H1 (cell line): ENCODE measurements around the gene STARD7. TPM values are rescaled to one million over a fixed set of nuclear protein-coding genes. Genes with fewer than 3 reads are reported as not detected.

ENCODE experiments used
- CTCF ChIA-PET: fragments of 300-600 bp; sonication (Branson Sonifier 250); formaldehyde crosslinking; loops from one replicate; lab custom pipeline; 2021; ENCODE audit not compliant: partially characterized antibody; lab: Charles Lee
- POLR2A ChIA-PET: fragments of 300-600 bp; sonication (Branson Sonifier 250); formaldehyde crosslinking; loops from one replicate; lab custom pipeline; 2021; ENCODE audit warnings: inconsistent platforms; ENCODE audit not compliant: partially characterized antibody; lab: Charles Lee
- DNase-seq, 2 experiments: peaks; one replicate each; pipeline versions ENCODE4 v3.0.0 to v3.0.0-alpha.2; 2010 to 2022; ENCODE audit warnings: low spot score in 2 of 2, low read depth in 1 of 2, mixed read lengths in 1 of 2
- FAIRE-seq: peaks from 2 replicates; lab custom pipeline; 2011; peaks lifted over from hg19 to GRCh38; lab: Jason Lieb, UNC
- H2AFZ ChIP-seq: 2 replicates; pipeline ENCODE4 v1.8.1; 2012; ENCODE audit warnings: low read length, inconsistent platforms
- H2AK5ac ChIP-seq: 2 replicates; pipeline ENCODE4 v1.6.1; 2013; ENCODE audit warnings: low read depth, low read length
- H2BK120ac ChIP-seq: replicated peaks from 2 replicates; pipeline ENCODE3; 2013; ENCODE audit warnings: low read depth, low read length, inconsistent platforms
- H2BK12ac ChIP-seq: 2 replicates; pipeline ENCODE4 v1.6.1; 2013; ENCODE audit warnings: low read depth, low read length
- H2BK15ac ChIP-seq: 2 replicates; pipeline ENCODE4 v1.6.1; 2013; ENCODE audit warnings: low read length
- H2BK20ac ChIP-seq: 2 replicates; pipeline ENCODE4 v1.6.1; 2013; ENCODE audit warnings: low read length
- H2BK5ac ChIP-seq: 2 replicates; pipeline ENCODE4 v1.6.1; 2013; ENCODE audit warnings: low read depth, low read length
- H3K14ac ChIP-seq: 2 replicates; pipeline ENCODE4 v1.6.1; 2013; ENCODE audit warnings: inconsistent platforms; ENCODE audit not compliant: insufficient read length
- H3K18ac ChIP-seq: 2 replicates; pipeline ENCODE4 v1.6.1; 2013; ENCODE audit warnings: low read length; ENCODE audit errors: extremely low read depth
- H3K23ac ChIP-seq: 2 replicates; pipeline ENCODE4 v1.6.1; 2013; ENCODE audit warnings: inconsistent platforms; ENCODE audit not compliant: insufficient read length
- H3K23me2 ChIP-seq: 2 replicates; pipeline ENCODE4 v1.6.1; 2013; ENCODE audit warnings: low read depth, low read length
- H3K27ac ChIP-seq: 2 replicates; pipeline ENCODE4 v1.6.1; 2011; ENCODE audit warnings: low read depth, low read length, inconsistent platforms
- H3K27me3 ChIP-seq, 4 experiments: replicated peaks in 1 of 4; 1 replicate in 1 of 4; 2 replicates in 3 of 4; pipeline versions ENCODE4 v1.6.1 to v1.8.1; 2011 to 2013; ENCODE audit warnings: low read length in 3 of 4, mild to moderate bottlenecking in 3 of 4, inconsistent platforms in 2 of 4, mixed read lengths in 2 of 4, moderate library complexity in 1 of 4; ENCODE audit not compliant: control insufficient read depth in 3 of 4, insufficient read depth in 3 of 4; ENCODE audit errors: extremely low read depth in 1 of 4
- H3K36me3 ChIP-seq, 4 experiments: 2 replicates each; pipeline versions ENCODE4 v1.6.1 to v1.8.1; 2011 to 2013; ENCODE audit warnings: mild to moderate bottlenecking in 4 of 4, low read length in 3 of 4, moderate library complexity in 2 of 4, control low read depth in 1 of 4, inconsistent platforms in 1 of 4; ENCODE audit not compliant: insufficient read depth in 4 of 4, control insufficient read depth in 2 of 4
- H3K4ac ChIP-seq: replicated peaks from 2 replicates; pipeline ENCODE3; 2013; ENCODE audit warnings: low read length, low read depth, mixed read lengths, inconsistent platforms; ENCODE audit not compliant: insufficient read length
- H3K4me1 ChIP-seq, 4 experiments: replicated peaks in 1 of 4; 1 replicate in 1 of 4; 2 replicates in 3 of 4; pipeline versions ENCODE4 v1.6.1 to v1.8.1; 2011 to 2013; ENCODE audit warnings: low read length in 3 of 4, inconsistent platforms in 2 of 4, mixed read lengths in 1 of 4; ENCODE audit not compliant: insufficient read depth in 4 of 4, control insufficient read depth in 3 of 4
- H3K4me2 ChIP-seq, 2 experiments: 2 replicates each; pipeline versions ENCODE4 v1.6.1 to v1.8.1; 2011 to 2013; ENCODE audit warnings: low read depth in 2 of 2, low read length in 2 of 2, control low read depth in 1 of 2, inconsistent platforms in 1 of 2, mild to moderate bottlenecking in 1 of 2; ENCODE audit not compliant: insufficient read depth in 1 of 2
- H3K4me3 ChIP-seq, 4 experiments: fragments of 200-600, 300-600 bp in 1 of 4; sonication (generic), shearing (Covaris generic), sonication (Bioruptor Twin) in 1 of 4; 2 replicates each; pipeline versions ENCODE4 v1.5.1 to v1.8.1; 2011 to 2016; ENCODE audit warnings: low read length in 4 of 4, low read depth in 3 of 4, control low read depth in 2 of 4, inconsistent platforms in 2 of 4, mild to moderate bottlenecking in 2 of 4, mixed read lengths in 1 of 4, moderate library complexity in 1 of 4; ENCODE audit not compliant: insufficient read depth in 2 of 4; ENCODE audit errors: extremely low read depth in 1 of 4
- H3K56ac ChIP-seq: replicated peaks from 2 replicates; pipeline ENCODE3; 2013; ENCODE audit warnings: low read depth, mild to moderate bottlenecking, mixed read lengths, low read length, inconsistent platforms; ENCODE audit not compliant: insufficient read length
- H3K79me1 ChIP-seq: 2 replicates; pipeline ENCODE4 v1.6.1; 2013; ENCODE audit warnings: low read depth, low read length, control low read depth
- H3K79me2 ChIP-seq, 2 experiments: 2 replicates each; pipeline versions ENCODE4 v1.6.1 to v1.8.1; 2012 to 2013; ENCODE audit warnings: low read length in 2 of 2, mild to moderate bottlenecking in 2 of 2, inconsistent platforms in 1 of 2; ENCODE audit not compliant: insufficient read depth in 2 of 2, control insufficient read depth in 1 of 2
- H3K9ac ChIP-seq, 4 experiments: replicated peaks in 1 of 4; 1 replicate in 1 of 4; 2 replicates in 3 of 4; pipeline versions ENCODE4 v1.6.1 to v1.8.1; 2011 to 2013; ENCODE audit warnings: low read depth in 3 of 4, low read length in 3 of 4, control low read depth in 2 of 4, mild to moderate bottlenecking in 2 of 4, moderate library complexity in 2 of 4, inconsistent platforms in 1 of 4; ENCODE audit errors: extremely low read depth in 1 of 4
- H3K9me3 ChIP-seq, 2 experiments: 2 replicates each; pipeline versions ENCODE4 v1.6.1 to v1.8.1; 2012 to 2013; ENCODE audit warnings: mild to moderate bottlenecking in 2 of 2, moderate library complexity in 2 of 2, control low read depth in 1 of 2, inconsistent platforms in 1 of 2, low read depth in 1 of 2, low read length in 1 of 2, mixed read lengths in 1 of 2; ENCODE audit not compliant: insufficient read depth in 2 of 2
- H4K20me1 ChIP-seq, 2 experiments: replicated peaks in 1 of 2; 2 replicates each; pipeline versions ENCODE3 to v1.8.1; 2011 to 2013; ENCODE audit warnings: inconsistent platforms in 2 of 2, low read length in 2 of 2, mild to moderate bottlenecking in 1 of 2; ENCODE audit not compliant: insufficient read depth in 2 of 2, control insufficient read depth in 1 of 2
- H4K5ac ChIP-seq: 2 replicates; pipeline ENCODE4 v1.6.1; 2013; ENCODE audit warnings: low read length, low read depth, mixed read lengths, inconsistent platforms; ENCODE audit not compliant: insufficient read length
- H4K8ac ChIP-seq: 2 replicates; pipeline ENCODE4 v1.8.0; 2013; ENCODE audit warnings: mild to moderate bottlenecking, moderate library complexity, low read length, inconsistent platforms; ENCODE audit not compliant: insufficient read depth; ENCODE audit errors: extremely low read depth
- H4K91ac ChIP-seq: replicated peaks from 2 replicates; pipeline ENCODE3; 2013; ENCODE audit warnings: low read length, mixed read lengths, inconsistent platforms; ENCODE audit not compliant: insufficient read length
- BCL11A ChIP-seq, 2 experiments: IDR thresholded peaks; one replicate each; pipeline ENCODE4 v1.6.1; 2011; ENCODE audit warnings: low read depth in 2 of 2, low read length in 2 of 2, mild to moderate bottlenecking in 2 of 2
- CREB1 ChIP-seq: IDR thresholded peaks from 2 replicates; pipeline ENCODE4 v1.6.1; 2012; ENCODE audit warnings: inconsistent platforms
- EP300 ChIP-seq, 2 experiments: IDR thresholded peaks; 1 replicate in 1 of 2; 2 replicates in 1 of 2; pipeline ENCODE4 v1.6.1; 2011 to 2012; ENCODE audit warnings: low read depth in 2 of 2, low read length in 2 of 2, mild to moderate bottlenecking in 2 of 2, borderline replicate concordance in 1 of 2, inconsistent platforms in 1 of 2, moderate library complexity in 1 of 2
- HDAC6 ChIP-seq: IDR thresholded peaks from one replicate; pipeline ENCODE4 v1.7.1; 2012; ENCODE audit warnings: low read depth, mild to moderate bottlenecking, inconsistent platforms, low read length, moderate library complexity
- SP4 ChIP-seq: IDR thresholded peaks from 2 replicates; pipeline ENCODE4 v1.6.1; 2012; ENCODE audit warnings: low read length, inconsistent platforms
- SRF ChIP-seq: IDR thresholded peaks from 2 replicates; pipeline ENCODE4 v1.6.1; 2011; ENCODE audit warnings: mild to moderate bottlenecking, low read depth, low read length, moderate library complexity
- SUZ12 ChIP-seq: fragments of 200-600 bp; sonication (generic); IDR thresholded peaks from 2 replicates; pipeline ENCODE4 v1.6.1; 2012; ENCODE audit warnings: mild to moderate bottlenecking, inconsistent platforms, low read length, moderate library complexity, mixed read lengths
- TAF1 ChIP-seq: IDR thresholded peaks from 2 replicates; pipeline ENCODE4 v1.6.1; 2011; ENCODE audit warnings: mild to moderate bottlenecking, low read depth, low read length
- TAF7 ChIP-seq: optimal IDR thresholded peaks from 2 replicates; pipeline ENCODE3; 2011; ENCODE audit warnings: low read depth, mild to moderate bottlenecking, inconsistent platforms, low read length, moderate library complexity, borderline replicate concordance
- WGBS, 2 experiments: shearing (Covaris generic) in 1 of 2; methylation state at CpG; one replicate each; pipeline versions ENCODE4 v1.1.6 to v1.1.7; 2013 to 2015; ENCODE audit warnings: low lambda C conversion rate in 2 of 2, mixed read lengths in 2 of 2, inconsistent platforms in 1 of 2, low coverage in 1 of 2, missing lambda C conversion rate in 1 of 2; ENCODE audit not compliant: insufficient replicate concordance in 2 of 2, insufficient coverage in 1 of 2, insufficient read length in 1 of 2; ENCODE audit errors: extremely low coverage in 1 of 2, missing lambda C conversion rate in 1 of 2; 5-methylcytosine and 5-hydroxymethylcytosine counted together
- polyA plus RNA-seq, 7 experiments: library from polyadenylated mRNA; depleted of rRNA in 3 of 7; stranded (reverse) in 5 of 7; unstranded in 2 of 7; fragments of >200 nt in 5 of 7; fragments of 200-250 nt in 2 of 7; gene quantifications; 1 replicate in 5 of 7; 2 replicates in 1 of 7; 4 replicates in 1 of 7; pipeline versions ENCODE4 v1.2.1 to v1.2.3, GENCODE V29; 2011 to 2013; ENCODE audit warnings: missing spikeins in 2 of 7, mixed read lengths in 2 of 7
- total RNA-seq: library from RNA; stranded (reverse); fragmentation: NEBNext Ultra II Directional; extraction: Animal tissue kit (Norgen Biotek cat#: 25700); gene quantifications from 2 replicates; pipeline ENCODE4 v1.2.1, GENCODE V29; 2021

STARD7 gene
- total and polyA plus RNA-seq, 2 of the 8 experiments (the other 6 are each of a cell fraction or from before 2014, with no cell fraction given): 89.1 to 200 TPM

- H3K9ac ChIP-seq: no peak overlapping the region
- no peaks in the 10 kb centered on the region for H3K36me3 ChIP-seq
- H4K20me1 ChIP-seq: no peaks in the 10 kb centered on the region
- no peak overlapping the region for H2AFZ ChIP-seq
- no peak overlapping the region for H2AK5ac ChIP-seq
- H3K9me3 ChIP-seq: no peaks in the 10 kb centered on the region
- H2BK120ac ChIP-seq: no peak overlapping the region
- CTCF ChIA-PET: interaction anchor here (0.7 to 4.7 kb wide), 13 partner anchors 10 to 101 kb away, joined by 3 to 43 read pairs (median 5); no protein-coding TSS in a partner anchor
- H3K23ac ChIP-seq: no peak overlapping the region
- no peaks in the 10 kb centered on the region for H3K79me1 ChIP-seq
- H2BK15ac ChIP-seq: 0 out of 2 replicates have a peak overlapping the region, but pooled peaks have one; percentile 32
- H2BK12ac ChIP-seq: no peak overlapping the region
- H3K14ac ChIP-seq: no peak overlapping the region
- H3K56ac ChIP-seq: no peak overlapping the region
- DNase-seq (no peak), FAIRE-seq (no peak)
- H4K91ac ChIP-seq: no peak overlapping the region
- POLR2A ChIA-PET: interaction anchor here (0.8 to 1.6 kb wide), 6 partner anchors 8 to 32 kb away, joined by 3 to 6 read pairs (median 3); partner anchors contain the start of gene STARD7
- no peak overlapping the region for H2BK20ac ChIP-seq
- peaks cover 0 to 3% (median 0%) of the 10 kb centered on the region in 4 experiments; a peak in 1 of 7 replicates for H3K4me1 ChIP-seq
- H4K8ac ChIP-seq: no peak overlapping the region
- no peak overlapping the region for H3K4ac ChIP-seq
- H3K27ac ChIP-seq: no peak overlapping the region
- H2BK5ac ChIP-seq: no peak overlapping the region
- H3K23me2 ChIP-seq: no peaks in the 10 kb centered on the region
- H3K4me2 ChIP-seq: no peak overlapping the region
- no peak overlapping the region for H3K4me3 ChIP-seq
- no peaks in the 10 kb centered on the region for H3K79me2 ChIP-seq
- no peaks in the 10 kb centered on the region for H3K27me3 ChIP-seq
- WGBS, 2 experiments: 80% methylated on average over 9 of the region's 9 CpGs; no CpG with 5 or more reads in 1 of the 2 experiments
- no peak overlapping the region for H4K5ac ChIP-seq
- H3K18ac ChIP-seq: no peak overlapping the region
- TF ChIP-seq TAF7 (no peak), CREB1 (no peak), SRF (no peak), TAF1 (no peak), SUZ12 (no peak), EP300 (IDR thresholded peaks at IDR 0.05; ENCODE audit: borderline replicate concordance in 1 of 2, low read depth in 2 of 2, low read length in 2 of 2) (no peak), BCL11A (IDR thresholded peaks at IDR 0.05; ENCODE audit: low read depth in 2 of 2, low read length in 2 of 2) (no peak), SP4 (no peak), HDAC6 (no peak)
Observed at GRCh38 chr2:96240341-96241038, 31.9 kb upstream of the STARD7 start.
